GM19452 (cell line): ENCODE results near the gene MYL7.

Source experiments
- ATAC-seq: cut with Tn5 transposase; IDR thresholded peaks from one replicate; pipeline ENCODE4 v1.9.1; 2021; ENCODE audit not compliant: unreplicated experiment

MYL7 gene

DNA sequence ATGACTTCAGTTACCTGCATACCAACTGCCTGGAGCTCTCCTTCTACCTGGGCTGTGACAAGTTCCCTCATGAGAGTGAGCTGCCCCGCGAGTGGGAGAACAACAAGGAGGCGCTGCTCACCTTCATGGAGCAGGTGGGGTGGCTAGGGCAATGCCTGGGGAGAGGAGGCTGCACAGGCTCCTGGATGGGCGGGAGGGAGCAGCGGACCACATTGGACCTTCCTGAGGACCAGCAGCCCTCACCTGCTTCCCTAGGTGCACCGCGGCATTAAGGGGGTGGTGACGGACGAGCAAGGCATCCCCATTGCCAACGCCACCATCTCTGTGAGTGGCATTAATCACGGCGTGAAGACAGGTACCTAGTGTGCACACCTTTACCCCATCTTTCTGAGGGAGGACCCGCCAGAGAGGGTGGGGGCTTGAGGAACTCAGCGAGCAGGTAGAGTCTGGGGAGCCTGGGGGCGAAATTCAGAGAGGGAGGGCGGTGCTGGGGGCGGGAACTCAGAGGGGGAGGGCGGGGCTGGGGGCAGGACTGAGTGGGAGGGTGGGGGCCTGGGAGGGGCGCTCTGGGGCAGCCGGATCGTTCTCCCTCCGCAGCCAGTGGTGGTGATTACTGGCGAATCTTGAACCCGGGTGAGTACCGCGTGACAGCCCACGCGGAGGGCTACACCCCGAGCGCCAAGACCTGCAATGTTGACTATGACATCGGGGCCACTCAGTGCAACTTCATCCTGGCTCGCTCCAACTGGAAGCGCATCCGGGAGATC, 28.0 kb downstream of the MYL7 start:
- ATAC-seq: no peak

DNA sequence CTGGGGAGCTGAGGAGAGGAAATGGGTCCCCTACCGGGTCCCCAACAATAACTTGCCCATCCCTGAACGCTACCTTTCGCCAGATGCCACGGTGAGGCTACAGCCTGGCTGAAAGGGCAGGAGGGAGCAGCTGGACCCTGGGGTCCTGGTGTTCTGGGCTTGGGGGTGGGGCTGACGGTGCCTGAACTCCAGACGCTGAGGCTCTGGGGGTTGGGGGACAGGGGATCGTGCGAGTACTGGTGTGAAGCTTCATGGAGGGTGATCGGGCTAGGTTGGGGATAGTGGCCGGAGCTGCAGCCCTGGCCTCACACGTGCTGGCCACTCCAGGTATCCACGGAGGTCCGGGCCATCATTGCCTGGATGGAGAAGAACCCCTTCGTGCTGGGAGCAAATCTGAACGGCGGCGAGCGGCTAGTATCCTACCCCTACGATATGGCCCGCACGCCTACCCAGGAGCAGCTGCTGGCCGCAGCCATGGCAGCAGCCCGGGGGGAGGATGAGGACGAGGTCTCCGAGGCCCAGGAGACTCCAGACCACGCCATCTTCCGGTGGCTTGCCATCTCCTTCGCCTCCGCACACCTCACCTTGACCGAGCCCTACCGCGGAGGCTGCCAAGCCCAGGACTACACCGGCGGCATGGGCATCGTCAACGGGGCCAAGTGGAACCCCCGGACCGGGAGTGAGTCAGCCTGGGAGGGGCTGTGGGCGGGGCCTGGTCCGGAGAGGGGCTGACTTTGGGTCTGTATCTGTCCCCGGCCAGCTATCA, 28.7 kb downstream of the MYL7 start:
- ATAC-seq: no peak

- ATAC-seq: no peak
Measured at GRCh38 chr7:44111761-44112160, 29.4 kb downstream of the MYL7 start.

GRCh38 chr7:44110719-44111635, 30.2 kb downstream of the MYL7 start:
- ATAC-seq: no peak

- no peak for ATAC-seq
Measured at GRCh38 chr7:44109991-44110390, 31.1 kb downstream of the MYL7 start.

DNA sequence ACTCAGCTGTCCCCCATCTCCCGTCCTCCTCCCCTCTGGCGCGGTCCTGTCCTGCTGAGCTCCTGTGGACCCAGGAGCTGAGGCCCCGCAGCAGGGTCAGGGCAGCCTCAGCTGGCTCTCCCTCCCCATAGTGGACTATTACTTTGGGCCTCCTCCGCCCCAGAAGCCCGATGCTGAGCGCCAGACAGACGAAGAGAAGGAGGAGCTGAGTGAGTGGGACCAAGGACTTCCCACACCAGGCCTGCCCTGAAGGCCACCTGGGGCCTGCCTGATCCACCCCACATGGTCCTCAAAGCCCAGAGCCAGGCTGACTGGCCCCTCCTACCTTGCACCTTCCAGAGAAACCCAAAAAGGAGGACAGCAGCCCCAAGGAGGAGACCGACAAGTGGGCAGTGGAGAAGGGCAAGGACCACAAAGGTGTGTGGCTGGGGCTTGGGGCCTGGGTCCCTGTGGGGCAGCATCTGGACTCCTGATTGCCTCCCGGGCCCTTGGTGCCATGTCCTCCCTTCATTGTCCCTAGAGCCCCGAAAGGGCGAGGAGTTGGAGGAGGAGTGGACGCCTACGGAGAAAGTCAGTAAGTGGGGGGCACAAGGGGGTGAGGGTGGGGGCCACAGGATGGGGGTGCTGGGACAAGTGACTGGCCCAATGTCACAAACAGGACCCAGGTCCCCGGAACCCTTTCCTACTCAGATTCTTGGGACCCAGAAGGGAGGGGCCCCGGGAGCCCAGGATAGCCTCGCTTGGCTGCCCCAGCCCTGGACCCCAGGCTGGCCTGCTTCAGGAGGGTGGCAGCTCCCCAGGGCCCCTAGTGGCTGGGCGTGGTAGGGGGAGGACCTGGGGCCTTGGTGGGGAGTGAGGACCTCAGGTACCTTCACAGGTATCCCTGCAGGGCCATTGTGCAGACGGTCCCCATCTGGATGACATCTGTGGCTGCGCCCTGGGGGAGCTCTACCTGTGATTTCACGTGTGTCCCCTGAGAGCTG, 32.1 kb downstream of the MYL7 start:
- ATAC-seq: no peak

DNA sequence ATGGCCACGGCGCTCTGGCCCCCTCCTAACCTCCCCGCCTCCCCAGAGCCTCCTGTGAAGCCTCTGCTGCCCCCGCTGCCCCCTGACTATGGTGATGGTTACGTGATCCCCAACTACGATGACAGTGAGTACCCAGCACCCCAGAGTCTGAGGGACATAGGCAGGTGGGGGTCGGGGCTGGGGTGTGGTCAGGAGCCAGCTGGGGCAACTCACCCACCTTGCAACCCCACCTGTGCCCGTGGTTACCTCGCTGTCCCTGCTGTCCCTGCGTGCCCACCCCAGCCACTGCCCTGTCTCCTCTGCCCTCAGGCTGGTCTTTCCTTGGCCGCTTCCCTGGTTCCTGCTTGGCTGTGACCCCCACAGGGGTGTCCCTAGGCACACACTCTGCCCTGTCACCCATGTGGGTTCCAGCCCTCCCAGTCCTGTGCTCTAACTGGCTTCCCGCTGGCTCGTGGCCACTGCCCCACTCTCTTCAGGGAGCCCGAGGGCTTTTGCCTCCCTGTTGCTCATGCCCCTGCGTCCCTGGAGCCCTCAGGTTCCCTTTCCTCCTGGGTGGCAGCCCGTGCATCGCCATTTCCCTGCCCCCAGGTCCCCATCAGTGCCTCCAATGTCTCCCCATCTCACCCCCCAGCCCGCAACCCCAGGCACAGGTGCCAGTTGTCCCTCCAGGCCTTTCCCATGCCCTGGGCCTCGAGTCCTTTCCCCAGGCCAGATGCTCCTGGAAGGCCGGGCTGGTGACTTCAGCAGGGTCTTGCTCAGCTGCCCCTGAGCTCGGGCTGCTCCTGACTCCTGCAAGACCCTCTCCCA, 33.0 kb downstream of the MYL7 start:
- ATAC-seq: no peak

DNA sequence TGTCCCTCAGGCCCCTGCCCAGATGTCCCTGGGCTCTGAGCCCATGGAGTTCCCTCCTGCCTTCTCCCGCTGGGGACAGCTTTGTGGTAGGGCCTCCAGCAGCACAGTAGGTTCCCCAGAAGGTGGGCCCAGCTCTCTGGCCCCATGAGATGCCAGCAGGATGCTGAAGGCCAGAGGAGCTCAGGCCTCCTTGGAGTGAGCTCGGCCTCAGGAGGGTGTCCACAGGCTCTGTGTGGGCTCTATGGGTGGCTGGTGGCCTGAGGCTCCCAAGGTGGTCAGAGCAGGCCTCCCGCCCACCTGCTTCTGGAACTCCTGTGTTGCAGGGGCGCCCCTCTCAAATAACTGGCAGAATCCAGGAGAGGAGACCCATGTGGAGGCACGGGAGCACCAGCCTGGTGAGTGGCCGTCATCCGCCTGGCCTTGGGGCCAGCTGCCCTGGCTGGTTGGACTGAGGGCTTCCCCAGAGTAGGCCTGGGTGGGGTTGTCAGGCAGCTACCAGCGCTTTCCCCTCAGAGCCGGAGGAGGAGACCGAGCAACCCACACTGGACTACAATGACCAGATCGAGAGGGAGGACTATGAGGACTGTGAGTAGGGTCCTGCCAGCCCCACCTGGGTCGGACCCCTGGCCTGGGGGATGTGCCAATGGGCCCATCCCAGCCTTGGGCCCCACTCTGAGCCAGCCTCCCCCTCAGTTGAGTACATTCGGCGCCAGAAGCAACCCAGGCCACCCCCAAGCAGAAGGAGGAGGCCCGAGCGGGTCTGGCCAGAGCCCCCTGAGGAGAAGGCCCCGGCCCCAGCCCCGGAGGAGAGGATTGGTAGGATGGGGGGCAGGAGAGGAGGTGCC, 33.8 kb downstream of the MYL7 start:
- no peak for ATAC-seq

DNA sequence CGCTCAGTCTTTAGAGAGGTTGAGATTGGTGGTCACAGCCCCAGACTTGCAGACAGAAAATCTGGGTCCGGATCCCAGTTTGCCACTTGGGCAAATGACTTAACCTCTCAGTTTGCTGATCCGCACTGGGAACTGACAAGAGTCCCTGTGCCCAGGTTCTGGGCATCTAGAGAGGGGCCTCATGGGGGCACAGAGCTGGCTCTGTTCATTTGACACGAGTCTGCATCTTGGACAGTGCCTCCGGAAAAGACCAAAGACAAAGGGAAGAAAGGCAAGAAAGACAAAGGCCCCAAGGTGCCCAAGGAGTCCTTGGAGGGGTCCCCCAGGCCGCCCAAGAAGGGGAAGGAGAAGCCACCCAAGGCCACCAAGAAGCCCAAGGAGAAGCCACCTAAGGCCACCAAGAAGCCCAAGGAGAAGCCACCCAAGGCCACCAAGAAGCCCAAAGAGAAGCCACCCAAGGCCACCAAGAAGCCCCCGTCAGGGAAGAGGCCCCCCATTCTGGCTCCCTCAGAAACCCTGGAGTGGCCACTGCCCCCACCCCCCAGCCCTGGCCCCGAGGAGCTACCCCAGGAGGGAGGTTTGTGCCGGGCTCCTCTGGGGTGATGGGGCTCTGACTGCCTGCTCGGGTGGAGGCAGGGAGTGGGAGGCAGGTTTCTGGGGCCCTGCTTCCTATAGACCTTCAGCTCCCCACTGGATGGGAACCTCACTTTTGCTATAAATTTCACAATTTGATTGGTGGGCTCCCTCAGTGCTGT, 34.6 kb downstream of the MYL7 start:
- ATAC-seq: no peak

- ATAC-seq: no peak
Measured at GRCh38 chr7:44105832-44106231, 35.3 kb downstream of the MYL7 start.

- ATAC-seq: no peak
Measured at GRCh38 chr7:44104860-44105771, 36.0 kb downstream of the MYL7 start.

GRCh38 chr7:44103923-44104859, 36.9 kb downstream of the MYL7 start, which contains the start of gene AEBP1:
AEBP1 (plus strand) TSS chr7:44104345; CDS start chr7:44104666, 321 bp downstream.
- no peak for ATAC-seq

- no peak for ATAC-seq
Measured at GRCh38 chr7:44103566-44103922, 37.6 kb downstream of the MYL7 start.

GRCh38 chr7:44102846-44103565, 38.1 kb downstream of the MYL7 start:
- no peak for ATAC-seq
